Mononuclear cell (primary cell): Measurements from ENCODE around the gene ZNHIT2. TPM values are rescaled to one million over a fixed set of nuclear protein-coding genes. Genes with fewer than 3 reads are reported as not detected.

Source experiments
- H3K27me3 ChIP-seq: 2 replicates; pipeline ENCODE4 v1.6.0; 2011; ENCODE audit warnings: low read length, control low read depth; ENCODE audit not compliant: insufficient read depth
- H3K4me1 ChIP-seq: 2 replicates; pipeline ENCODE4 v1.5.1; 2011; ENCODE audit warnings: mild to moderate bottlenecking, low read length, control low read depth; ENCODE audit not compliant: insufficient read depth
- H3K4me3 ChIP-seq: 2 replicates; pipeline ENCODE4 v1.5.1; 2011; ENCODE audit warnings: mild to moderate bottlenecking, low read length, moderate library complexity
- H3K9me3 ChIP-seq: 2 replicates; pipeline ENCODE4 v1.5.1; 2011; ENCODE audit warnings: low read depth, mild to moderate bottlenecking, control low read depth, low read length
- total RNA-seq: library from RNA; depleted of rRNA; stranded (reverse); fragments of >200 nt; gene quantifications from one replicate; pipeline ENCODE4 v1.2.3, GENCODE V29; 2012

The ZNHIT2 gene
- total RNA-seq, 1 donor = 5.7 TPM

GRCh38 chr11:65085446-65085845 is 32.1 kb downstream of the ZNHIT2 start:
- Histone ChIP-seq H3K4me3 (no peak overlapping the region), H3K9me3 (no peaks in the 10 kb centered on the region), H3K27me3 (no peaks in the 10 kb centered on the region), H3K4me1 (peaks cover 35% of the 10 kb centered on the region)

GRCh38 chr11:65084598-65085375 is 32.7 kb downstream of the ZNHIT2 start:
- Histone ChIP-seq H3K27me3 (no peaks in the 10 kb centered on the region), H3K4me1 (peaks cover 35% of the 10 kb centered on the region), H3K4me3 (peak overlapping the region; percentile 43), H3K9me3 (no peaks in the 10 kb centered on the region)

GRCh38 chr11:65083834-65084597 is 33.5 kb downstream of the ZNHIT2 start, which contains the start of the genes CDCA5 and ZFPL1:
TSS of gene CDCA5 (minus strand) at chr11:65084040. CDS start at chr11:65083978, 62 bp downstream.
TSS of gene ZFPL1 (plus strand) at chr11:65084222. CDS start at chr11:65084699, 477 bp downstream.
- Histone ChIP-seq H3K27me3 (no peaks in the 10 kb centered on the region), H3K9me3 (no peaks in the 10 kb centered on the region), H3K4me1 (peaks cover 35% of the 10 kb centered on the region), H3K4me3 (peak within 1 kb of the TSS; percentile 43)

GRCh38 chr11:65083134-65083833 is 34.2 kb downstream of the ZNHIT2 start:
- H3K4me3 ChIP-seq = peak overlapping the region; percentile 43
- no peaks in the 10 kb centered on the region for H3K9me3 ChIP-seq
- no peaks in the 10 kb centered on the region for H3K27me3 ChIP-seq
- H3K4me1 ChIP-seq = peaks cover 37% of the 10 kb centered on the region

- H3K27me3 ChIP-seq = no peaks in the 10 kb centered on the region
Observed at GRCh38 chr11:65078786-65079342, 38.6 kb downstream of the ZNHIT2 start.

GRCh38 chr11:65078151-65078550 is 39.4 kb downstream of the ZNHIT2 start:
- peaks cover 21% of the 10 kb centered on the region for H3K4me1 ChIP-seq
- H3K9me3 ChIP-seq = no peaks in the 10 kb centered on the region
- H3K4me3 ChIP-seq = no peak overlapping the region
- H3K27me3 ChIP-seq = no peaks in the 10 kb centered on the region

More at GRCh38 chr11:65078786-65079342, 38.6 kb downstream of the ZNHIT2 start:
- peaks cover 27% of the 10 kb centered on the region for H3K4me1 ChIP-seq
- H3K4me3 ChIP-seq = no peak overlapping the region
- no peaks in the 10 kb centered on the region for H3K9me3 ChIP-seq

GRCh38 chr11:65077451-65077850 is 40.0 kb downstream of the ZNHIT2 start:
- peaks cover 19% of the 10 kb centered on the region for H3K4me1 ChIP-seq
- no peaks in the 10 kb centered on the region for H3K27me3 ChIP-seq
- no peaks in the 10 kb centered on the region for H3K9me3 ChIP-seq
- H3K4me3 ChIP-seq = no peak overlapping the region

- Histone ChIP-seq H3K27me3 (no peaks in the 10 kb centered on the region), H3K4me1 (no peaks in the 10 kb centered on the region), H3K4me3 (no peak overlapping the region), H3K9me3 (no peaks in the 10 kb centered on the region)
Observed at GRCh38 chr11:65072631-65072966, 44.9 kb downstream of the ZNHIT2 start.

- H3K4me1 ChIP-seq = no peaks in the 10 kb centered on the region
- H3K9me3 ChIP-seq = no peaks in the 10 kb centered on the region
- H3K4me3 ChIP-seq = no peak overlapping the region
- H3K27me3 ChIP-seq = no peaks in the 10 kb centered on the region
Observed at GRCh38 chr11:65071907-65072630, 45.4 kb downstream of the ZNHIT2 start.

GRCh38 chr11:65069217-65069616 is 48.3 kb downstream of the ZNHIT2 start:
- no peak overlapping the region for H3K4me3 ChIP-seq
- no peaks in the 10 kb centered on the region for H3K27me3 ChIP-seq
- H3K9me3 ChIP-seq = no peaks in the 10 kb centered on the region
- H3K4me1 ChIP-seq = no peaks in the 10 kb centered on the region

- no peaks in the 10 kb centered on the region for H3K4me1 ChIP-seq
- no peaks in the 10 kb centered on the region for H3K27me3 ChIP-seq
- no peaks in the 10 kb centered on the region for H3K9me3 ChIP-seq
- H3K4me3 ChIP-seq = no peak overlapping the region
Observed at GRCh38 chr11:65067446-65067845, 50.1 kb downstream of the ZNHIT2 start.

GRCh38 chr11:65066805-65067291 is 50.7 kb downstream of the ZNHIT2 start:
- no peaks in the 10 kb centered on the region for H3K4me1 ChIP-seq
- H3K27me3 ChIP-seq = no peaks in the 10 kb centered on the region
- H3K4me3 ChIP-seq = no peak overlapping the region
- H3K9me3 ChIP-seq = no peaks in the 10 kb centered on the region
